ENCODE results near the gene SLC5A3.

DNA sequence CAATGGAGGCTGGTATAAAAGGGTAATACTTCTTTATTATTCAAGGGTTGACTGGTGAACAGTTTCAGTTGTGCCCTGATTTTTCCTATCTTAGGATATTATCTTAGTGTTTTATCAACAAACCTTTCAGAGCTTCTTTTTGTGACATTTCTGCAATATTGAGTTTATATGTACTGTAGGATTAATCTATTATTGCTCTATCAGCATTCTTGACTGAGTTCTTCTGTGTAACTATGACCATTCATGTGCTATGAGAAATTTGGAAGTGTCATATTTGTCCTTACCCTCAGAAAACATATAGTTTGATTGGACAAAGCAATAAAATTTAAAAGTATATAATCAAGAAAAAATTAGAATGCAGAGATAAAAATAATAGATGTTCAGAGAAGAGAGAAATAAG is 25.5 kb upstream of the SLC5A3 start:
- TF ChIP-seq CTCF (IDR thresholded peaks at IDR 0.05 in 2 of 3, conservative IDR thresholded peaks at IDR 0.05 in 1 of 3; ENCODE audit: control insufficient read depth in 2 of 3, extremely low read depth in 1 of 3, insufficient read depth in 1 of 3, low read depth in 3 of 3, low read length in 3 of 3) (no peak), EZH2 (IDR thresholded peaks at IDR 0.05; ENCODE audit: borderline replicate concordance, control insufficient read depth, low read depth, low read length) (no peak), ATF3 (IDR thresholded peaks at IDR 0.05; ENCODE audit: borderline replicate concordance, extremely low read depth, low read depth, low read length) (no peak), CEBPB (IDR thresholded peaks at IDR 0.05; ENCODE audit: borderline replicate concordance in 1 of 2, low read depth in 2 of 2, low read length in 2 of 2) (no peak), STAT3 (IDR thresholded peaks at IDR 0.05; ENCODE audit: low read depth, low read length) (no peak), REST (IDR thresholded peaks at IDR 0.05; ENCODE audit: low read depth, low read length) (no peak), RELA (IDR thresholded peaks at IDR 0.05; ENCODE audit: borderline replicate concordance, partially characterized antibody) (no peak), ZNF384 (IDR thresholded peaks at IDR 0.05; ENCODE audit: borderline replicate concordance, low read depth, low read length) (no peak)
- TF ChIP-seq, protein P1, sequence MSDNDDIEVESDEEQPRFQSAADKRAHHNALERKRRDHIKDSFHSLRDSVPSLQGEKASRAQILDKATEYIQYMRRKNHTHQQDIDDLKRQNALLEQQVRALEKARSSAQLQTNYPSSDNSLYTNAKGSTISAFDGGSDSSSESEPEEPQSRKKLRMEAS (IDR thresholded peaks at IDR 0.05; ENCODE audit: low read depth, low read length) = no peak
- TF ChIP-seq, protein P2, sequence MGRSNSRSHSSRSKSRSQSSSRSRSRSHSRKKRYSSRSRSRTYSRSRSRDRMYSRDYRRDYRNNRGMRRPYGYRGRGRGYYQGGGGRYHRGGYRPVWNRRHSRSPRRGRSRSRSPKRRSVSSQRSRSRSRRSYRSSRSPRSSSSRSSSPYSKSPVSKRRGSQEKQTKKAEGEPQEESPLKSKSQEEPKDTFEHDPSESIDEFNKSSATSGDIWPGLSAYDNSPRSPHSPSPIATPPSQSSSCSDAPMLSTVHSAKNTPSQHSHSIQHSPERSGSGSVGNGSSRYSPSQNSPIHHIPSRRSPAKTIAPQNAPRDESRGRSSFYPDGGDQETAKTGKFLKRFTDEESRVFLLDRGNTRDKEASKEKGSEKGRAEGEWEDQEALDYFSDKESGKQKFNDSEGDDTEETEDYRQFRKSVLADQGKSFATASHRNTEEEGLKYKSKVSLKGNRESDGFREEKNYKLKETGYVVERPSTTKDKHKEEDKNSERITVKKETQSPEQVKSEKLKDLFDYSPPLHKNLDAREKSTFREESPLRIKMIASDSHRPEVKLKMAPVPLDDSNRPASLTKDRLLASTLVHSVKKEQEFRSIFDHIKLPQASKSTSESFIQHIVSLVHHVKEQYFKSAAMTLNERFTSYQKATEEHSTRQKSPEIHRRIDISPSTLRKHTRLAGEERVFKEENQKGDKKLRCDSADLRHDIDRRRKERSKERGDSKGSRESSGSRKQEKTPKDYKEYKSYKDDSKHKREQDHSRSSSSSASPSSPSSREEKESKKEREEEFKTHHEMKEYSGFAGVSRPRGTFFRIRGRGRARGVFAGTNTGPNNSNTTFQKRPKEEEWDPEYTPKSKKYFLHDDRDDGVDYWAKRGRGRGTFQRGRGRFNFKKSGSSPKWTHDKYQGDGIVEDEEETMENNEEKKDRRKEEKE (IDR thresholded peaks at IDR 0.05) = no peak
